CD4-positive, alpha-beta T cell treated with Interleukin-21 for 1 hour (primary cell): ENCODE measurements around the gene UBE2H.

Experiments
- DNase-seq: peaks from one replicate; pipeline ENCODE4 v3.0.0-alpha.2; 2020

UBE2H gene

GRCh38 chr7:129782818-129783583 lies 169.8 kb downstream of the UBE2H start:
- DNase-seq: no peak

- DNase-seq: no peak
Observed at GRCh38 chr7:129781928-129782817, 170.6 kb downstream of the UBE2H start.

GRCh38 chr7:129780974-129781927 lies 171.5 kb downstream of the UBE2H start:
- DNase-seq: no peak
